ENCODE results near the gene EML2.
"Not testable (repeated sequence)": the region's sequence is repeated elsewhere in the genome, so short reads cannot be mapped to it uniquely, and the experiment has no call there.

The EML2 gene

GRCh38 chr19:45615795-45616703 lies 23.1 kb downstream of the EML2 start:
- peak; percentile 30 for DNase-seq (ENCODE audit: low read depth)

DNA sequence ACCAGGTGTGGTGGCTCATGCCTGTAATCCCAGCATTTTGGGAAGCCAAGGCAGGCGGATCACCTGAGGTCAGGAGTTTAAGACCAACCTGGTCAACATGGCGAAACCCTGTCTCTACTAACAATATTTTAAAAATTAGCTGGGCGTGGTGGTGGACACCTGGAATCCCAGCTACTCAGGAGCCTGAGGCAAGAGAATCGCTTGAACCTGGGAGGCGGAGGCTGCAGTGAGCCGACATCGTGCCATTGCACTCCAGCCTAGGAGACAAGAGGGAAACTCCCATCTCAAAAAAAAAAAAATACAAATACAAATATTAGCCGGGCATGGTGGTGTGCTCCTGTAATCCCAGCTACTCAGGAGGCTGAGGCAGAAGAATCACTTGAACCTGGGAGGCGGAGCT lies 24.1 kb downstream of the EML2 start:
- not testable (repeated sequence) for DNase-seq (ENCODE audit: low read depth)

- no peak for DNase-seq (ENCODE audit: low read depth)
Measured at GRCh38 chr19:45613926-45614725, 25.1 kb downstream of the EML2 start.

DNA sequence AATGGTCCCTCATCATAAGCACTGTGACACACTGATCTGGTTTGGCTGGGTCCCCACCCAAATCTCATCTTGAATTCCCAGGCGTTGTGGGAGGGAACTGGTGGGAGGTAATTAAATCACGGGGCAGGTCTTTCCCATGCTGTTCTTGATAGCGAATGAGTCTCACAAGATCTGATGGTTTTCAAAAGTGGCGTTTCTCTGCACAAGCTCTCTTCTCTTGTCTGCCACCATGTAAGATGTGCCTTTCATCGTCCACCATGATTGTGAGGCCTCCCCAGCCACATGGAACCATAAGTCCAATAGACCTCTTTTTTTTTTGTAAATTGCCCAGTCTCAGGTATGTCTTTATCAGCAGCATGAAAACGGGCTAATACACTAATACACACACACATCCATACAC lies 30.2 kb downstream of the EML2 start:
- DNase-seq (ENCODE audit: low read depth): no peak

DNA sequence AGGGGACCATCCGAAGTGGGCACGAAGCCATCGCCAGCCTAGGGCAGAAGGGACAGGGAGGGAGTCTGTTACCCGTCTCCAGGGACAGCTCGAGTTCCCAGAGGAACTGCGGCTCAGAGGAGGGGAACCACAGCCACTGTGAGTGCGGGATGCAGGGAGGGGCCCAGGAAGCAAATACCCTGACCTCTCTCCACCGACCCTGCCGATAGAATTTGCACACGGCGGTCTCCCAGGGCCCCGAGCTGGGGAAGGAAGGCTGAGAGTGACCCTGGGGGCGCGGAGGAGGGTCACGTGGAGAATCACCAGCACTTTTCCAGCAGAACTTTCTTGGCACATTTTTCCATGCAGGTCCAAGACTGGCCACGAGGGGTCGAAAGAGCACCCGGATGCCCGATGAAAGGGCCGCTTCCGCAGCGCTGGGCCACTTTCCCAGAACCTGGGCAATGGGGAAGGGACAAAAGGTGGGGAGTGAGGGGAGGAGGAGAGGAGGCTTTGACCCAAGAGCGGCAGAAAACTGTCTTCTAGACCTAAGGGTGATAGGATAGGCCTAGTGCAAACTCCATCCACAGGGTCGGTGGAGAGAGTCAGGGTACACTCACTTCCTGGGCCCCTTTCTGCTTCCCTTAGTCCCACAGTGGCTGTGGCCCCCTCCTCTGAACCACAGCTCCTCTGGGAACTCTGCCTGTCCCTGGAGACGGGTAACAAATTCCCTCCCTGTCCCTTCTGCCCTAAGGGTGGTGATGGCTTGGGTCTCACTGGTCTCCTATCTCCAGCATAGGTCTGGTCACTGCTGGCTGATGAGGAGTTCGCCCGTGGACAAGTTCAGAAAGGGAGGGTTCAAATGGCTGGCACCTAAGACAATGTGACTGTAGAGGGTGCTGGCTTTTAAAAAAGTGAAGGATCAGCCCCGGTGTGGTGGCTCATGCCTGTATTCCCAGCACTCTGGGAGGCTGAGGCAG lies 31.8 kb downstream of the EML2 start:
- no peak for DNase-seq (ENCODE audit: low read depth)

DNA sequence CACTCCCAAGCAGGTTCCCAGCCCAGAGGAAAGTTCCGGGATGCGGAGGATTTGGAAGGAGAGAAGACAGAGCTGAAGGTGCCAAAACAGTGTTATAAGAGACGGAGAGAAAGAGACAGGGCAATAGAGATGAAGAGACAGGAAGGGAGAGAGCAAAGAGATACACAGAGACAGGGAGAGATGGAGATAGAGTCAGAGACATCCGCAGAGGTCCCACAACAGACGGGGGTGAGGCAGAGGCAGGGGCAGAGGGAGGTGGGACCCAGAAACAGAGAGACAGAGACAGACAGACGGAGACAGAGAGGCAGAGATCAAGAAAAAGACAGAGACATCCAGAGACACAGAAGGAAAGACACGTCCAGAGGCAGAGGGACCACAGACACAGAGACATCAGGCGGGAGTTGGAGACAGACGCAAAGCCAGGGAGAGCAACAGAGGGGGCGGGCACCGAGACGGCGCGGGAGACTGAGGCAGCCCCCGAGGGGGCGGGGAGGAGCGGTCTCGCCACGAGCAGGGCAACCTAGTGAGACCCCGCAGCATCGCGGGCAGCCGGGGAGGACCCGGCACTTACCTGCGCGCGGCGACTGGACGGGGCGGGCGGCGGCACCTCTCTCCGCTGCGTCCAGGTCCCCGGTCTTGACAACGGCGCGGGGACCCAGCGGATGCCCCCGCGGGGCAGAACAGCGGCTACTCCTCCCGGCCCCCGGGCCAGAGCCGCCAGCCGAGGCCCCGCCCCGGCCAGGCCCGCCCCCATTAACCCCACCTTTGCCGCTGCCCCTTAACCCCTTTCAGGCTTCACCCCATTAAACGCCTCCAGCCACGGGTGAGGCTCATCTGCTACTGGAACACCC lies 37.4 kb downstream of the EML2 start, which contains the start of gene GPR4:
GPR4 (minus strand) TSS at position 689 of the 851 bp plus-strand sequence. CDS start 10,346 bp downstream, outside the sequence.
- DNase-seq (ENCODE audit: low read depth): no peak

DNA sequence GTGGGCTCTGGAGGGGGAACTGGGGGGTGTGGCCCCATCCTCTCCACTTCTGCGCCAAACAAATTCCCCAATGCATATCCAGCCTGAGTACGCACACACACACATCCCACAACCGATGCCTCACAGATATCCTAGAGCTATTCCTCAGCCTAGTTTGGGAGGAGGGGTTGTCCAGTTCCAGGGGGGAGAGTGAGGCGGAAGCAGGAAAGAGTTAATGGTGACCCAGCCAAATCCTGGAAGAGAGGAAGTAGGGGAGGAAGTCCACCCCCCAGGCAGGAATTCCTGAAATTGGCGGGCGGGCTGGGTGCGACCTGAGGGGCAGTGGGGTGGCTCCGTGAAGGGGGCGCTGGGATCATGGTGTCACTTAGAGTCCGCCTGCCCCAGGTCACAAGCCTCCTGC lies 38.1 kb downstream of the EML2 start:
- no peak for DNase-seq (ENCODE audit: low read depth)

- no peak for DNase-seq (ENCODE audit: low read depth)
Measured at GRCh38 chr19:45600340-45600885, 38.8 kb downstream of the EML2 start.

DNA sequence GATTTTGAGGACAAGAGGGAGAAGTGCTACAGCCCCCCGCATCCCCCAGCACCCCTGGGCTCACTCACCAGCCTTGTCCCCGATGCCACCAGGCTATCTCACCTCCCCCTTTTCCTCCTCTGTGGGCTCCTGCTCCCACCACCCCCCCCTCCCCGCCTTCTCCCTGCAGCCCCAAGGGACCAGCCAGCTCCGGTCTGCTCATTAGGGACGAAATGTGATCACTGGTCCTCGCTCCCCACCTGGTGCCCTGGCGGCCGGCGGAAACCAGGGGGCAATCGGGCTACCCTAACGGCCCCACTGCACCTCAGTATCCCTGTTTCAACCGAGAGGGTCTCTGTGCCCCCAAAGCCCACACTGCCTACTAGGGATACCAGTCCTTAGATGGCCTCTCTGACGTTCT lies 39.9 kb downstream of the EML2 start:
- no peak for DNase-seq (ENCODE audit: low read depth)

DNA sequence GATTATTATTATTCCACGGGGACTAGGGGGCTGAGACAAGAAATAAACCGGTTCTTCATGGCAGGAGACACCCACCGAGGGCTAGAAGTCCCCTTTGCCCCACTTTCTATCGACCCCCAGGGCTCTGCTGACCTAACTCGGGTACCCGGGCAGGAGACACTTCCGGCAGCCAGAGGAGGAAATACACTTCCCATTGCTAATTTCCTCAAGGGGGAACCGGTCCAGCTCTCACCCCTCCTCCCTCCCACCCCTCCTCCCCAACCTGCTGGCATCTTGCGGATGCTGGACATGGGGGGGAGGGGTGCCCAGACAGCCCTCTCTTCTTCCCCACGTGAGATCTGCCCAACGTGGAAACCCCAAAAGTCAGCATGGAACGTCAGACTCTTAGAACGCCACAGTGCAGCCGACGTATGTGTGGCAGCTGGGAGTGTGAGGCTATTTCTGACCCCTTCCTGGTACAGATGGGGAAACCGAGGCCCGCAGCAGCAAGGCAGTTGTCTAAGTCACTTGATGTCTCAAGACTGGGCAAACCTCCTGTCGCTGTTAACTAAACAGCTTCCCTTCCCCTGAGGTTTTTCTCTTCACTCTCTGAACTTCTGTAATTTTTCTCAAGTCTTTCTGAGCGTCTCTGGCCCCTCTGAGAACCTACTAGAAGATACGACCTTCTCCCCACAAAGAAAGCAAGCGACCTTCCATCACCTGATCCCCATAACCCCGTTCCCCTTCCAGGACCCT lies 40.8 kb downstream of the EML2 start:
- no peak for DNase-seq (ENCODE audit: low read depth)

GRCh38 chr19:45597425-45598111 lies 41.6 kb downstream of the EML2 start:
- no peak for DNase-seq (ENCODE audit: low read depth)

DNA sequence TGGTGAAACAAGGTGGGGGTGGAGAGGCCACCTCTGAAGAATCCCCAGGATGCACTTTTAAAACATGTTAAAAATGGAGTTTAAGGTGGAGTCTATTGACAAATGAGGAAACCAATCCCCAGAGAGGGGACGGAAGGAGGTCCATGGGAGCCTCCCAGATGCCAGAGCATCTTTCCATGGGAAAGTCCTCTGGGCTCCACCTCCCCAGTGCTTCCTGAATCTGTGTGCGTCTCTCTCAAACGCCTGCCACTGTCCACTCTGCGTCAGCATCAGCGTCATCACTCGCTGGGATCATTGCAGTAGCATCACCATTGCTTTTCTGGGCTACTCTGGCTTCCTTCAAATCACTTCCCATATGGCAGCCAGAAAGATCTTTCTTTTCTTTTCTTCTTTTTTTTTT lies 43.4 kb downstream of the EML2 start:
- DNase-seq (ENCODE audit: low read depth): no peak

DNA sequence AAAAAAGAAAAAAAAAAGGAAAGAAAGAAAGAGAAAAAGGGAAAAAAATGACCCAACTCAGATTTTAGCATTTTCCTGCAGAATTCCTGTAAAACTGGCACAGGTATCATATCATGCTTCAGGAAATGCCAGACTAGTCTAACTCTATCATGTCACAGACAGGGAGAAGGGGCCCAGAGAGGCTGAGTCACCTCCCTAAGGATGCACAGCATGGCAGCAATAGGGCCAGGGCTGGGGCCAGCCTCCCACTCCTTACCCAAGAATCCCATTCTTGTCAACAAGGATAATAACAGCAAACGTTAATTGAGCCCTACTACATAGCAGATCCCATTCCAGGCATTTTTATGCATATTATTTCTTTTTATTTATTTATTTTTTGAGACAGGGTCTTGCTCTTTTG lies 45.7 kb downstream of the EML2 start:
- DNase-seq (ENCODE audit: low read depth): no peak

DNA sequence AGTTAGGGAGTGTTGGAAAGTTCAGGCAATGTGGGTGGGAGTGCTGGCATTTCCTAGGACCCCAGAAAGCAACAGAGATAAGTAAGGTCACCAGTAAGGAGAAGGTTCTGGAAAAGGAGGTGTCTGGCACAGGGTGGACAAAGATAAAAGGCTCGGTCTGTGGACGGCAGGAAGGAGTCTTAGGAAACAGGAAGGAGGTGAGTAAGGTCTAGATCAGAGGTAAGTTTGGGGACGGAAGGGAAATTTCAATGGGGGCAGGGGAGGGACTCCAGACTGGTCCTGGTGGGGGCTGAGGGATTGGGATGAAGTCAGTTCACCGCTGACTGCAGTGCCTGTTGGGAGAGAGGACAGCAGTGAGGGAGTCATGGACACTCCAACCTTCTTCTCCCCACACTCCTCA lies 46.8 kb downstream of the EML2 start:
- DNase-seq (ENCODE audit: low read depth): no peak

GRCh38 chr19:45591638-45592005 lies 47.6 kb downstream of the EML2 start:
- no peak for DNase-seq (ENCODE audit: low read depth)

DNA sequence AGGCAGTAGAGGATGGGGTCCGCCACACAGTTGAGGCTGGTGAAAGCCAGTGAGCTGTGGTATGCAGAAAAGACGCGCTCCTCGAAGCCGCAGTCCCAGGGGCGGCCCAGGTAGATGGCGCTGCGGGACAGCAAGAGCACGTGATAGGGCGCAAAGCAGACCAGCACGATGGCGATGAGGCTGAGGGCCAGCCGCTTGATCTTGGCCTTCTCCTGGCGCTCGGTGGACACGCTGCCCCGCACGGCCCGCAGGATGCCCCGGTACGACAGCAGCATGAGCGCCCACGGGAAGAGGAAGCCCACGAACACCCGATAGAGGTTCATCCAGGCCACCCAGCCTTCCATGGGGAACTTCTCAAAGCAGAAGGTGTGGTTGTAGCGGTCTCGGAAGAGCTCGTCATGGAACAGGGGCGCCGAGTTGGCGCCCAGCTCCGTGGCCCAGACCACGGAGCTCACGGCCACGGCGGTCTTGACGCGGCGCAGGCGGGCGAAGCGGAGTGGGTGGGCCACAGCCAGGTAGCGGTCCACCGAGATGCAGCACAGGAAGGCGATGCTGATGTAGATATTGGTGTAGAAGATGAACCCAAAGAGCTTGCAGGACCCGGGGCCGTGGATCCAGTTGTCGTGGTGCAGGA lies 48.1 kb downstream of the EML2 start:
- DNase-seq (ENCODE audit: low read depth): no peak

GRCh38 chr19:45590300-45591003 lies 48.7 kb downstream of the EML2 start:
- DNase-seq (ENCODE audit: low read depth): no peak

GRCh38 chr19:45589768-45590167 lies 49.4 kb downstream of the EML2 start:
- no peak for DNase-seq (ENCODE audit: low read depth)
